Upper lobe of right lung (tissue), 1 donor: Measurements from ENCODE around the gene RPS6KL1. TPM values are rescaled to one million over a fixed set of nuclear protein-coding genes. Genes with fewer than 3 reads are reported as not detected.

Source experiments
- ATAC-seq: fragments of 200-7000 bp; cut with Tn5 transposase; one replicate; pipeline ENCODE4 v1.9.1; 2020; ENCODE audit warnings: mild to moderate bottlenecking, moderate library complexity
- DNase-seq: peaks from one replicate; pipeline ENCODE4 v3.0.0-alpha.2; 2020
- H3K27ac ChIP-seq: fragments of 200-600 bp; one replicate; pipeline ENCODE4 v1.8.0; 2022
- H3K27me3 ChIP-seq: fragments of 200-600 bp; one replicate; pipeline ENCODE4 v1.8.0; 2022; ENCODE audit warnings: mild to moderate bottlenecking
- H3K36me3 ChIP-seq: fragments of 200-600 bp; one replicate; pipeline ENCODE4 v1.8.0; 2022
- H3K4me1 ChIP-seq: fragments of 200-600 bp; one replicate; pipeline ENCODE4 v1.8.0; 2022
- H3K4me3 ChIP-seq: fragments of 200-600 bp; one replicate; pipeline ENCODE4 v1.8.0; 2022; ENCODE audit warnings: mild to moderate bottlenecking
- H3K9me3 ChIP-seq: fragments of 200-600 bp; one replicate; pipeline ENCODE4 v1.8.0; 2022
- intact Hi-C: fragments of 100-400 bp; cut with DNase I; formaldehyde crosslinking; loops from one replicate; pipeline ENCODE4 v1.11.0; 2022
- total RNA-seq: library from RNA; stranded (reverse); fragmentation: NEBNext Ultra II Directional; extraction: Animal tissue kit (Norgen Biotek cat#: 25700); gene quantifications from one replicate; pipeline ENCODE4 v1.2.1, GENCODE V29; 2021
- TF ChIP-seq, protein P1 (sequence below): fragments of 200-600 bp; IDR thresholded peaks from one replicate; pipeline ENCODE4 v1.8.0; 2022; ENCODE audit warnings: antibody characterized with exemption
- donor health status: DM: no; HTN: yes; CAD: no; lungs with severe emphysema.

The RPS6KL1 gene
- total RNA-seq, 1 donor from 2014 or later = 5.1 TPM

DNA sequence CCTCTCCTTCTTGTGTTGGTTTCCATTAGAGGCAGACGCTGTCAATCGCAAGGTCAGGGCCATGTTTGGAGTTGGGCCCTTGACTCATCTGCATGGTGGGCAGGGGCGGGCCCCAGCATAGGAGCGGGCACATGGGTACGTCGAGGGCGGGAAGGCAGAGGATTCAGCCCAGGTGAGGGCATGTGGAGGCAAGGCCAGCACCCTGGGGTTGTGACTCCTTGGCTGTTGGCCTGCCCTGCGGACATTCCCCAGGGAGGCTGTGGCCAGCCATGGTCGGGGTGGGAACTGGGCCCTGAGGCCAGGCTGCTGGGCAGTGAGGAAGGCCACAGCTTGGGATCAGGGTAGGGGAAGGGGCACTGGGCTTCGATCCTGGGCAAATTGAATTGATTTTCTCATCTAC lies 10.3 kb downstream of the RPS6KL1 start:
- no peaks in the 10 kb centered on the region for H3K9me3 ChIP-seq
- TF ChIP-seq, protein P1, sequence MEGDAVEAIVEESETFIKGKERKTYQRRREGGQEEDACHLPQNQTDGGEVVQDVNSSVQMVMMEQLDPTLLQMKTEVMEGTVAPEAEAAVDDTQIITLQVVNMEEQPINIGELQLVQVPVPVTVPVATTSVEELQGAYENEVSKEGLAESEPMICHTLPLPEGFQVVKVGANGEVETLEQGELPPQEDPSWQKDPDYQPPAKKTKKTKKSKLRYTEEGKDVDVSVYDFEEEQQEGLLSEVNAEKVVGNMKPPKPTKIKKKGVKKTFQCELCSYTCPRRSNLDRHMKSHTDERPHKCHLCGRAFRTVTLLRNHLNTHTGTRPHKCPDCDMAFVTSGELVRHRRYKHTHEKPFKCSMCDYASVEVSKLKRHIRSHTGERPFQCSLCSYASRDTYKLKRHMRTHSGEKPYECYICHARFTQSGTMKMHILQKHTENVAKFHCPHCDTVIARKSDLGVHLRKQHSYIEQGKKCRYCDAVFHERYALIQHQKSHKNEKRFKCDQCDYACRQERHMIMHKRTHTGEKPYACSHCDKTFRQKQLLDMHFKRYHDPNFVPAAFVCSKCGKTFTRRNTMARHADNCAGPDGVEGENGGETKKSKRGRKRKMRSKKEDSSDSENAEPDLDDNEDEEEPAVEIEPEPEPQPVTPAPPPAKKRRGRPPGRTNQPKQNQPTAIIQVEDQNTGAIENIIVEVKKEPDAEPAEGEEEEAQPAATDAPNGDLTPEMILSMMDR = no peak
- intact Hi-C loops = loop anchor here (10.0 kb wide), 1 partner anchor 172 kb away; no protein-coding TSS in a partner anchor
- no peak overlapping the region for H3K27ac ChIP-seq
- H3K4me1 ChIP-seq = peaks cover 12% of the 10 kb centered on the region
- H3K4me3 ChIP-seq = no peak overlapping the region
- no peak for DNase-seq
- no peaks in the 10 kb centered on the region for H3K36me3 ChIP-seq
- H3K27me3 ChIP-seq = no peaks in the 10 kb centered on the region
- ATAC-seq = no peak

GRCh38 chr14:74912111-74912510 lies 10.9 kb downstream of the RPS6KL1 start:
- ATAC-seq (no peak), DNase-seq (no peak)
- TF ChIP-seq, protein P1 = no peak
- H3K27me3 ChIP-seq = no peaks in the 10 kb centered on the region
- no peak overlapping the region for H3K4me3 ChIP-seq
- H3K36me3 ChIP-seq = no peaks in the 10 kb centered on the region
- H3K27ac ChIP-seq = no peak overlapping the region
- H3K4me1 ChIP-seq = peaks cover 19% of the 10 kb centered on the region
- intact Hi-C loops = loop anchor here (10.0 kb wide), 1 partner anchor 173 kb away; no protein-coding TSS in a partner anchor
- H3K9me3 ChIP-seq = no peaks in the 10 kb centered on the region

- Histone ChIP-seq H3K4me3 (no peak overlapping the region), H3K4me1 (peaks cover 20% of the 10 kb centered on the region), H3K36me3 (peaks cover 1% of the 10 kb centered on the region), H3K9me3 (no peaks in the 10 kb centered on the region), H3K27ac (no peak overlapping the region), H3K27me3 (no peaks in the 10 kb centered on the region)
- DNase-seq (no peak), ATAC-seq (no peak)
- intact Hi-C loops = loop anchor here (10.0 kb wide), 1 partner anchor 173 kb away; no protein-coding TSS in a partner anchor
- TF ChIP-seq, protein P1 = no peak
Observed at GRCh38 chr14:74911704-74912103, 11.4 kb downstream of the RPS6KL1 start.

GRCh38 chr14:74911221-74911620 lies 11.8 kb downstream of the RPS6KL1 start:
- TF ChIP-seq, protein P1 = no peak
- Histone ChIP-seq H3K9me3 (no peaks in the 10 kb centered on the region), H3K4me3 (no peak overlapping the region), H3K27me3 (no peaks in the 10 kb centered on the region), H3K4me1 (peaks cover 20% of the 10 kb centered on the region), H3K36me3 (peaks cover 5% of the 10 kb centered on the region), H3K27ac (no peak overlapping the region)
- intact Hi-C loops = loop anchor here (10.0 kb wide), 1 partner anchor 174 kb away; no protein-coding TSS in a partner anchor
- DNase-seq (no peak), ATAC-seq (no peak)

DNA sequence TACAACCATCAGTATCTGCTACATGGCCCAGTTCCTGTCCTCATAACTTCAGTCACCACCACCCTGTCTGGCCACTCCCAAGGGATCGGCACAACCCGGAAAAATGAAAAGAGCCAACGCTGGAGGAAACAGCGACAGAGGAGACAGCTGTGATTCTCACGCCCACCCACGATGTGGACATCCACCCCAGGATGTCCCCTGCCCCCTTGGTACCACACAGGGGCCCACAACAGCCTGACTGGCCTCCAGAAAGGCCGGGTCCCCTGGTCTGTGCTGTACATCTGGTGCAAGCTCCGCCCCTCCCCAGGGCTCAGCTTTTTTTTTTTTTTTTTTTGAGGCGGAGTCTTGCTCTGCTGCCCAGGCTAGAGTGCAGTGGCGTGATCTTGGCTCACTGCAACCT lies 12.5 kb downstream of the RPS6KL1 start:
- TF ChIP-seq, protein P1 = no peak
- H3K4me1 ChIP-seq = peaks cover 20% of the 10 kb centered on the region
- DNase-seq = no peak
- no peaks in the 10 kb centered on the region for H3K27me3 ChIP-seq
- H3K36me3 ChIP-seq = peaks cover 5% of the 10 kb centered on the region
- H3K9me3 ChIP-seq = no peaks in the 10 kb centered on the region
- no peak overlapping the region for H3K27ac ChIP-seq
- H3K4me3 ChIP-seq = no peak overlapping the region
- intact Hi-C loops = loop anchor here (10.0 kb wide), 1 partner anchor 174 kb away; no protein-coding TSS in a partner anchor
- no peak for ATAC-seq

DNA sequence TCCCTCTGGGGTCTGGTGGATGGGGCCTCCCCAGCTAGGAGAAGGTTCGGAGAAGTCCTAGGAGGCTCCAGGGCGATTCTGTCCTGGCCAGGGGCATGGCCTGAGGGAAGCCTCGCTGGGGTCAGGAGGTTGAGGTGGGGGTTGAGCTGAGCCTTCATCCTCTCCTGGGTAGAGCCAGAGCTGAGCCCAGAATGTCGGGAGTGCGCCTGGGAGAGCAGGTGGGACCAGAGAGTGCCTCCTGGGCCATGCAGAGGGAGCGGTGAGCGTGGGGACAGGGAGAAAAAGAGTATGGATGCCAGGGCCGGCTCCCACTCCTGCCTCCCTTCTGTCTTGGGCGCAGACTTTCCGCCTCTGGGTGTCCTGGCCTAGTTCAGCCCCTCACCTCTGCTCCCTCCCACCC lies 13.1 kb downstream of the RPS6KL1 start:
- H3K27me3 ChIP-seq = no peaks in the 10 kb centered on the region
- peaks cover 5% of the 10 kb centered on the region for H3K36me3 ChIP-seq
- DNase-seq = no peak
- no peaks in the 10 kb centered on the region for H3K9me3 ChIP-seq
- TF ChIP-seq, protein P1 = no peak
- no peak overlapping the region for H3K4me3 ChIP-seq
- peaks cover 20% of the 10 kb centered on the region for H3K4me1 ChIP-seq
- no peak for ATAC-seq
- intact Hi-C loops = loop anchor here (10.0 kb wide), 1 partner anchor 175 kb away; no protein-coding TSS in a partner anchor
- H3K27ac ChIP-seq = no peak overlapping the region
